ENCODE results near the gene AUTS2.
"Not testable (repeated sequence)": the region's sequence is repeated elsewhere in the genome, so short reads cannot be mapped to it uniquely, and the experiment has no call there.

AUTS2 gene

DNA sequence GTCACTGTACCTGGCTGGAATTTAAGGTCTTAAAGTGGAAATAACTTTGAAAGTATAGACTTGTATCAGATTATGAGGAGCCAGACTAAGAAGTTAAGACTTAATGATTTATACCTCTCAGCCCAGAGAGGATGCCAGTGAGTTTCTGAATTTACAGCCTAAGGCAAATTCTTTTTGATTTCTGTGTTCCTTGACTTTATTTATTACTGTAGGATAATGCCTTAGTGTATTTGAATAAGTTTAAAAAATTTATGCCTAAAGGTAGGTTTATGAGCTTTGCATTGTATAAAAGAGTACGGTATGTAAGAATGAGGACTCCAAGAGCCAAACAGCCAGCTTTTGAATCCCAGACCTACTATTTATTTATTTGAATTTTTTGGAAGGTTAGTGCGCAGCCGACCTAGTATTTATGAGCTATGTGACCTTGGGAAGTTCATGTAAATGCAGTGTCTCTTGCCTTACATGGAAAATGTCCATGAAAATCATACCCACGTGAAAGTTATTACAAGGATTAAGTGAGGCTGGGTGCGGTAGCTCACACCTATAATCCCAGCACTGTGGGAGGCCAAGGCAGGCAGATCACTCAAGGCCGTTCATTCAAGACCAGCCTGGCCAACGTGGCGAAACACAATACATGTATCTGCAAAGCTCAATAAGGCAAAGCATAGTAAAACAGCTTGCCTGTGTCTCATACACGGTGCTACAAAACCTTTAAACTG is 174.6 kb downstream of the AUTS2 start:
- DNase-seq (ENCODE audit: extremely low spot score, insufficient read length, low read depth) (no peak), FAIRE-seq (no peak)

GRCh38 chr7:69773535-69774225 is 175.4 kb downstream of the AUTS2 start:
- DNase-seq (ENCODE audit: extremely low spot score, insufficient read length, low read depth) = no peak
- FAIRE-seq = no peak

DNA sequence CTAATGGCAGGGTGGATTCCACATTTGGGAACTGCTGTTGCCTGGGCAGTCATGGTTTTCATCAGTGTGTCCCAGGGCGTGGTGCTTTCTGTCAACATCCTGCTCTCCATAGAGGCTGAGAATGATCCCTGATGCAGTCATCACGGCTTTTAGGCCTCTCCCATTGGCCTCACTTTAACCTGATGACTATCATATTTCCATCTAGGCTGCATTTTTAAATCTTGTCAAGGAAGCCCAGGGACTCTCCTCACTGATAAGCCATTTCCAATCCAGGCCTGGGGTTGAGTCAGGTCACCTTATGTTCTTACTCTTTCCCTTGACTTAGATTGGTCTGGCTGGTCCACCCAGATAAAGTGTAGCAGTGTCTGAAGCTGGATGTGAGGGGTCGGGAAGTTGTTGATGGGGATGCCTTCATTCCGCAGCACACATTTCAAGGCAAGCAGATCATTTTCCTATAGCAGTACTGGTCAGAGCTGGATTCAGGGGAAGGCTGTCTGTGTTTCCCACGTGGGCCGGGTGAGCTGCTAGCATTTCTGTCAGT is 177.0 kb downstream of the AUTS2 start:
- DNase-seq (ENCODE audit: extremely low spot score, insufficient read length, low read depth) = no peak
- FAIRE-seq = no peak

- no peak for DNase-seq (ENCODE audit: extremely low spot score, insufficient read length, low read depth)
- FAIRE-seq = no peak
Observed at GRCh38 chr7:69776611-69777010, 178.3 kb downstream of the AUTS2 start.

DNA sequence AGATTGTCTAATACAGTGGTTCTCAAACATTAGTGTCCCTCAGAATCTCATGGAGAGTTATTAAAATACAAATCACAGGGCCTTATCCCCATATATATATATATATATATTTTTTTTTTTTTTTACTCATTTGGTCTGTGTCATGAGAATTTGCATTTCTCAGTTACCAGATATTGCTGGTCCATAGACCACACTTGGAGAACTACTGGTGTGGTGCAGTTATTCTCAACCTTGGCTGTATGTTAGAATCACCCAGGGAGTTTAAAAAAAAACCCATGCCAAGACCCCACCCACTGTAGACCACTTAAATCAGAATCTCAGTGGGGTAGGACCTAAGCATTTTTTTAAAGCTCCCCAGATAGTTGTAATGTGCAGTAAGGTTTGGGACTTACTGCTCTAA is 179.9 kb downstream of the AUTS2 start:
- DNase-seq (ENCODE audit: extremely low spot score, insufficient read length, low read depth) (no peak), FAIRE-seq (no peak)

GRCh38 chr7:69780379-69780778 is 182.1 kb downstream of the AUTS2 start:
- FAIRE-seq (no peak), DNase-seq (ENCODE audit: extremely low spot score, insufficient read length, low read depth) (no peak)

DNA sequence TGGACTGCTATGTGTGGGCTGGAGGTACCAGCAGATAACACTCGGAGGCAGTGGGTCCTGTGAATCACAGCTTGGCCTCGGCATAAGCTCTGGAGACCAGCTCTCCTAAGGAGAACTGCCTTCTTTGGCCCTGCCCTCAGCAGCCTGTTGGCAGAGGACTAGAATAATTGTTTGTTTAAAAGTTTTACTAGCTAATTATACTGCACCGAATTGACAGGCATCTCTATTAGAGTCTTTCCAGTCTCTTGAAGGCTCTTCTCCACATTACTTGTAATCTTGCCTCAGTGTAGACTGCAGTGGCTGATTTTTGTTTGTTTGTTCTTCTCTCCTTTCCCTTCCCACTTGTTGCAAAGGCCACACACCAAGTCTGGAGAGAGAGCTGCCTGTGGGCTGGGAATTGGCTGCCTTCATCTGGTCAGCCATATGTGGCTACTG is 183.2 kb downstream of the AUTS2 start:
- FAIRE-seq (no peak), DNase-seq (ENCODE audit: extremely low spot score, insufficient read length, low read depth) (no peak)

DNA sequence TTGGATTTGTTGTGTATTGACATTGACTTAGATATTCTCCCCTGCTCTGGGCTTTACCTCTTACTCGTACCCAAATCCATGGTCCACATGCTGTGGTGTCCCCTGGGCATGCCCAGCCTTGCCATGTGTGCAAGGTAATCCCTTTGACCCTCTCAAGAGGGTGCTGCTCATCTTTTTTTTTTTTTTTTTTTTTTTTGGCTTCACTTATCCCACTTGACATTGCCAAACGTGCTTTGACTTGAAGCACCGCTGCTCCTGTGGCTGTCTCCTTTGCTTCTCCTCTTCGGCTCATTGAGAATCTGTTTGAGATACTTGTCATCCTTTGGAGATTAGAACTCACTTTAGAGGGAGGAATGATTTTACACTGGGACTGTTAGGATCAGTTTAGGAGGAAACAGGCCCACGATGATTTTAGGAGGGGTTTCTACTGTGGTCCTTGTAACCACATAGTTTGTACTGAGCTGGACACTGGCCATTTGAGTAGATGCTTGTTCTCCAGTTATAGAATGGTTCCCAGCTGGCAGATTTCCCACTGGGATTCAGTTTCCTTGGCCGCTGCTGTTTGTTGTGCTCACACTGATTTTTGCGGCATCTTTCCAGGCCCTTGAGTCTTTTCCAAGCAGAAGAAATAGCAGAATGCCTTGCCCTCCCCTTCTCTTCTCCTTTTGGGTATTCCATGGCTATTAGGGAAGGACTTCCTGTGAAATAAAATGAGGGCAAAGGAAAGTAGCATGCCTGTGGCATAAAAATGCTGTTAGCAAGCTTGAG is 184.8 kb downstream of the AUTS2 start:
- FAIRE-seq = no peak

DNA sequence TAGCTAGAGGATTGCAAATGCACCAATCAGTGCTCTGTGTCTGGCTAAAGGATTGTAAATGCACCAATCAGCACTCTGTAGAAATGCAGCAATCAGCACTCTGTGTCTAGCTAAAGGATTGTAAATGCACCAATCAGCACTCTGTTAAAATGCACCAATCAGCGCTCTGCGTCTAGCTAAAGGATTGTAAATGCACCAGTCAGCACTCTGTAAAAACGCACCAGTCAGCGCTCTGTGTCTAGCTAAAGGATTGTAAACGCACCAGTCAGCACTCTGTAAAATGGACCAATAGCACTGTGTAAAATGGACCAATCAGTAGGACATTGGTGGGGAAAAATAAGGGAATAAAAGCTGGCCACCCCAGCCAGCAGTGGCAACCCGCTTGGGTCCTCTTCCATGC is 187.9 kb downstream of the AUTS2 start:
- FAIRE-seq; DNase-seq (ENCODE audit: extremely low spot score, insufficient read length, low read depth): not testable (repeated sequence)

More for the DNA sequence above, 184.8 kb downstream of the AUTS2 start:
- DNase-seq (ENCODE audit: extremely low spot score, insufficient read length, low read depth) = no peak

GRCh38 chr7:69786730-69787395 is 188.6 kb downstream of the AUTS2 start:
- FAIRE-seq = no peak
- no peak for DNase-seq (ENCODE audit: extremely low spot score, insufficient read length, low read depth)

DNA sequence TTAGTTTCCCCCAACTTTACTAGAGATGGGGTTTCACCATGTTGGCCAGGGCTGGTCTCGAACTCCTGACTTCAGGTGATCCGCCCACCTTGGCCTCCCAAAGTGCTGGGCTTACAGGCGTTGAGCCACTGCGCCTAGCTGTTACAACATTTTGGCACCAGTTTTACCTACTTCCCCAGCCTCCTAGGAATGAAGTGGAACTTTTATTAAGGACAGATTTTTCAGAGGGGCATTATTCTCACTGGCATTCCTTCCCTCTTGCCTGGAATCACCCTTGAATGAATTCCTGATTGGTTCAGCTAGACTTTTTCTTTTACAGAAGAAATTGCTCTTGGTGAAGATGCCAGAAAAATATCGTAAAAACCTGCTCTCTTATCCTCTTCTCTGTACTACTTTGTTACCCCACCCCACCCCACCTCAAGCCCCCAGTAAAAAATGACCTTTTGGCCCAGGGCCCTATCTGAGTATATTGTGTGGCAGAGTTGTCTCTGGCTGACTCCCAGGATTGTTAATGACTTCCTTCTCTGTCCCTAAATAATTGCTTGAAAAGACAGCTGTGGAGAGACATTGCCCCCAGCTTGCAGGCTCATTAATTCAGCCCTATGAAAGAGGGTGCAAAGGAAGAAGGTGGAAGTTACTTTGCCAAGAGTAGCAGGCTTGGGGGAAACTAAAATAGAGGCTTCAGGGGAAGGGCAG is 189.6 kb downstream of the AUTS2 start:
- no peak for FAIRE-seq

GRCh38 chr7:69789563-69789962 is 191.3 kb downstream of the AUTS2 start:
- DNase-seq (ENCODE audit: extremely low spot score, insufficient read length, low read depth) = no peak
- FAIRE-seq = no peak

More for the DNA sequence above, 189.6 kb downstream of the AUTS2 start:
- DNase-seq (ENCODE audit: extremely low spot score, insufficient read length, low read depth) = no peak

DNA sequence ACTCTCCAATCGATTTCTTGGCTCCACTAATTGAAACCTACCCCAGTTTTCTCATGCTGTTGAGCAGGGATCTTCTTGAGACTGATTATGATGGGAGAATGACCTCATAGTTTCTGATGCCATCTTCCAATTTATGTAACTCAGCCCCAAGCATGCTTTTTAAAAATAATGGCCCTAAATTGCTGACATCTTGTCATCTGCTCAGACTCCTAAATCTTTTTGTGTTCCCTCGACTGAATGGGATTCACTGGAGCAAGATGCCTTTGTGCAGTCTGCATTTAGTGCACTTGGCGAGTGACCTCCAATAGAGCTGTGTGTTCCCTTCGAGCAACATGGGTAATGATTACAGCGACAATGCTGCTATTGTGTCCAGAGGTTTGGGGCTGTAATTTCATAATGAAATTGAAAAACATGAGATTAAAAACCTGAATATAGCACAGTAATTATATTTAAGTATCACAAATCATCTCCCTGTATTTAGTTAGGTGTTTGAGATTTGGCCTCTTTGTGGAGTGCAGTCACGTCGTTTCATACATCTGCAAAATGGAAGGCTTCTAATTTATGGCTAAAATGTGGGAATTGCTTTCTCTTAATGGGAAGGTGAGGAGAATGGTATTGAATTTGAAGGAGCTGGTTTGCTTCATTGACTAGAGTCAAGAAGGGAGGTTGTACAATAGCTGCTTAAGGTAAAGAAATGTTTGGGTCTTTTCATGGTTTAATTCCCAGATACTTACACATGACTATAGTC is 192.9 kb downstream of the AUTS2 start:
- FAIRE-seq (no peak), DNase-seq (ENCODE audit: extremely low spot score, insufficient read length, low read depth) (no peak)

- no peak for FAIRE-seq
Observed at GRCh38 chr7:69791739-69792138, 193.5 kb downstream of the AUTS2 start.

GRCh38 chr7:69795932-69796331 is 197.7 kb downstream of the AUTS2 start:
- no peak for FAIRE-seq

More at GRCh38 chr7:69791739-69792138, 193.5 kb downstream of the AUTS2 start:
- no peak for DNase-seq (ENCODE audit: extremely low spot score, insufficient read length, low read depth)

DNA sequence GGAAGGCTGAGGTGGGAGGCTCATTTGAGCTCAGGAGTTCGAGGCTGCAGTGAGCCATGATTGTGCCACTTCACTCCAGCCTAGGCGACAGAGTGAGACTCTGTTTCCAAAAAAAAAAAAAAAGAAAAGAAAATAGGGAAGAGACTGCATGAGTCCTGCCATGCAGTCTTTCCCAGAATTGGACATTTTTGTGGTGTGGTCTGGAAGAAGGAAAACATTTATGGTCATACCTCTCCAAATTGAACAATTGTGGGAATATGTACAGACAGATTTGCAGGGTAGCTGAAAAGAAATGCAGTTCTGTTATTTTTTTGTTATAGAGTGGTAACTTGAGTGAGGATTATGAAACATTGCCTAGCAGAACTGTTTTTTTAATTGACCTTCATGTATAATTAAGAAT is 198.1 kb downstream of the AUTS2 start:
- FAIRE-seq (no peak), DNase-seq (ENCODE audit: extremely low spot score, insufficient read length, low read depth) (no peak)

More at GRCh38 chr7:69795932-69796331, 197.7 kb downstream of the AUTS2 start:
- no peak for DNase-seq (ENCODE audit: extremely low spot score, insufficient read length, low read depth)

DNA sequence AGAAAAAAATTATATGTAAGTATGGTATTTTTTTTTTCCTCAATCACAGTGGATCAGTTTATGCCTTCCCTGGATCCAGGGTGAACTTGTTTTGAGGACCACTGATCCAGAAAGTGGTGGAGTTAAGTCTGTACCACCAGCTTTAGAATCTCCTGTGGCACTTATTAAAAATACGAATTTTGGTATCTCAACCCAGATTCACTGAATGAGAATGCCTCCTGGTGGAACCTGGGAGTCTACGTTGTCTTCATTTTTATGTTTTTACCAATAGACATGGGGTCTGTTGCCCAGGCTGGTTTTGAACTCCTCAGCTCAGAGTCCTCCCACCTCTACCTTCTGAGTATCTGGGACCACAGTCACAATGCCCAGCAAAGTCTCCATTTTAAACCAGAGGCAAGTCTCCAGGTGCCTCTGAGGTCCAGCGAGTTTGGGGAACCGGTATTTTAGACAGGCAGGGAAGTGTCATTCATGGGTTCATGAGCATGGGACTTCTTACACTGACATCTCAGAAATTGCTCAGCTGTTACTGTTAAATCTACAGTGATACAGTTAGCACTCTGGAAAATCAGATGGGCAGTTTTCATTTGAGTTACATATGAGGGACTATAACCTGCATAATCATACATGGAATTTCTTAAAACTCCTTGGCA is 200.9 kb downstream of the AUTS2 start:
- FAIRE-seq = no peak
- DNase-seq (ENCODE audit: extremely low spot score, insufficient read length, low read depth) = no peak

- FAIRE-seq = no peak
- no peak for DNase-seq (ENCODE audit: extremely low spot score, insufficient read length, low read depth)
Observed at GRCh38 chr7:69799990-69800389, 201.7 kb downstream of the AUTS2 start.
